Mesothelial cell of epicardium (in vitro differentiated cells): ENCODE results near the gene PPP2R5D. TPM values are rescaled to one million over a fixed set of nuclear protein-coding genes. Genes with fewer than 3 reads are reported as not detected.
"Not testable (repeated sequence)": the region's sequence is repeated elsewhere in the genome, so short reads cannot be mapped to it uniquely, and the experiment has no call there.

Experiments
- DNase-seq, 2 experiments: peaks; one replicate each; pipeline ENCODE4 v3.0.0; 2021; ENCODE audit warnings: low spot score in 2 of 2; ENCODE audit not compliant: unreplicated experiment in 2 of 2
- H3K27ac Mint-ChIP-seq: 2 replicates; pipeline ENCODE4 v1.8.0; 2021; ENCODE audit warnings: mixed read lengths
- H3K27me3 Mint-ChIP-seq: 2 replicates; pipeline ENCODE4 v1.8.0; 2021; ENCODE audit warnings: low read depth, mixed read lengths
- H3K36me3 Mint-ChIP-seq: 2 replicates; pipeline ENCODE4 v1.8.0; 2021; ENCODE audit warnings: mixed read lengths
- H3K4me1 Mint-ChIP-seq: 2 replicates; pipeline ENCODE4 v1.8.0; 2021; ENCODE audit warnings: mixed read lengths
- H3K4me3 Mint-ChIP-seq: 2 replicates; pipeline ENCODE4 v1.8.0; 2021; ENCODE audit warnings: mild to moderate bottlenecking, moderate library complexity, mixed read lengths
- H3K9me3 Mint-ChIP-seq: 2 replicates; pipeline ENCODE4 v1.8.0; 2021; ENCODE audit warnings: mixed read lengths
- CTCF ChIP-seq: fragments of 200-600 bp; sonication (generic); IDR thresholded peaks from one replicate; pipeline ENCODE4 v1.5.0; 2021; ENCODE audit warnings: antibody characterized with exemption; ENCODE audit not compliant: unreplicated experiment
- total RNA-seq: library from RNA; stranded (reverse); gene quantifications from 3 replicates; pipeline ENCODE4 v1.2.1, GENCODE V29; 2021

PPP2R5D gene
- total RNA-seq, 1 donor from 2014 or later = 46.2 TPM

GRCh38 chr6:42952389-42952788, 32.0 kb upstream of the PPP2R5D start:
- H3K27me3 Mint-ChIP-seq = no peaks in the 10 kb centered on the region
- H3K36me3 Mint-ChIP-seq = peaks cover 2% of the 10 kb centered on the region
- no peaks in the 10 kb centered on the region for H3K9me3 Mint-ChIP-seq
- no peak overlapping the region for H3K27ac Mint-ChIP-seq
- no peak for DNase-seq
- no peak overlapping the region for H3K4me3 Mint-ChIP-seq
- H3K4me1 Mint-ChIP-seq = no peaks in the 10 kb centered on the region
- no peak for TF ChIP-seq CTCF

- H3K4me1 Mint-ChIP-seq, H3K27me3 Mint-ChIP-seq, H3K4me3 Mint-ChIP-seq, H3K9me3 Mint-ChIP-seq, DNase-seq, H3K27ac Mint-ChIP-seq, H3K36me3 Mint-ChIP-seq: not testable (repeated sequence)
Observed at GRCh38 chr6:42954405-42954804, 30.0 kb upstream of the PPP2R5D start.

- Mint-ChIP-seq H3K4me3 (no peak overlapping the region), H3K27me3 (peaks cover 35% of the 10 kb centered on the region), H3K4me1 (peaks cover 13% of the 10 kb centered on the region), H3K27ac (no peak overlapping the region), H3K9me3 (no peaks in the 10 kb centered on the region), H3K36me3 (peaks cover 15% of the 10 kb centered on the region)
- TF ChIP-seq CTCF = no peak
- DNase-seq = no peak
Observed at GRCh38 chr6:42958125-42958524, 26.2 kb upstream of the PPP2R5D start.

GRCh38 chr6:42959917-42960242, 24.5 kb upstream of the PPP2R5D start:
- H3K4me1 Mint-ChIP-seq = peaks cover 13% of the 10 kb centered on the region

GRCh38 chr6:42960243-42961019, 23.9 kb upstream of the PPP2R5D start, which contains the start of gene GNMT:
GNMT (plus strand) TSS chr6:42960754; CDS start chr6:42960768, 14 bp downstream.
- Mint-ChIP-seq H3K27me3 (peaks cover 35% of the 10 kb centered on the region), H3K4me3 (peak within 1 kb of the TSS; percentile 74), H3K36me3 (peaks cover 19% of the 10 kb centered on the region), H3K9me3 (no peaks in the 10 kb centered on the region), H3K27ac (no peak within 1 kb of the TSS), H3K4me1 (peaks cover 13% of the 10 kb centered on the region)
- peak; percentile 45 to 76 for DNase-seq
- no peak for TF ChIP-seq CTCF

More at GRCh38 chr6:42959917-42960242, 24.5 kb upstream of the PPP2R5D start:
- no peaks in the 10 kb centered on the region for H3K9me3 Mint-ChIP-seq
- DNase-seq = no peak
- peak overlapping the region; percentile 74 for H3K4me3 Mint-ChIP-seq
- peaks cover 35% of the 10 kb centered on the region for H3K27me3 Mint-ChIP-seq
- no peak overlapping the region for H3K27ac Mint-ChIP-seq
- H3K36me3 Mint-ChIP-seq = peaks cover 19% of the 10 kb centered on the region
- TF ChIP-seq CTCF = no peak

GRCh38 chr6:42961020-42961470, 23.3 kb upstream of the PPP2R5D start:
- Mint-ChIP-seq H3K36me3 (peaks cover 19% of the 10 kb centered on the region), H3K27me3 (peaks cover 35% of the 10 kb centered on the region), H3K9me3 (no peaks in the 10 kb centered on the region), H3K4me1 (peaks cover 13% of the 10 kb centered on the region), H3K27ac (no peak overlapping the region), H3K4me3 (peak overlapping the region; percentile 74)
- TF ChIP-seq CTCF = no peak
- no peak for DNase-seq
